C1 segment of cervical spinal cord (tissue), 14 donors: Measurements from ENCODE around the gene BPHL.
"Not testable (repeated sequence)": the region's sequence is repeated elsewhere in the genome, so short reads cannot be mapped to it uniquely, and the experiment has no call there.

Experiments
- DNase-seq, 14 donors: peaks; one replicate each; lab custom pipeline; 2025; lab: John Stamatoyannopoulos, UW

Gene BPHL

GRCh38 chr6:3122823-3123182 is 4.3 kb downstream of the BPHL start:
- no peak for DNase-seq

DNA sequence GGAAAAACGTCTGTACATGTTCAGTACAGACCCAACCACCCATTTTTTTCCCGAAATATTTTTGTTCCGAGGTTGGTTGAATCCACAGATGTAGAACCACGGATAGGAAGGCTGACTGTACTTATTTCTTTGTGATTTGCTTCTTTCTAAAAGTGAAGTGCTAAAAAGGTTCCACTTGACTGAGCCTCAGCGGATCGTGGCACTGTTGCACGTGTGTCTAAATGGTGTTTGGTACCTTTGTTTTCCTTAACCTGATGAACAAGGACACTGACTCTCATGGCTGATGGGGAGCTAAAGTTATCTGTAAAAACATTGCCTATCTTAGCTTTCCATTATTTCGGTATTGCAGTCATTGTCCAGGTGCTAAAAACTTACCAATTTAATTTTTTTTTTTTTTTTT is 6.2 kb downstream of the BPHL start:
- no peak for DNase-seq

DNA sequence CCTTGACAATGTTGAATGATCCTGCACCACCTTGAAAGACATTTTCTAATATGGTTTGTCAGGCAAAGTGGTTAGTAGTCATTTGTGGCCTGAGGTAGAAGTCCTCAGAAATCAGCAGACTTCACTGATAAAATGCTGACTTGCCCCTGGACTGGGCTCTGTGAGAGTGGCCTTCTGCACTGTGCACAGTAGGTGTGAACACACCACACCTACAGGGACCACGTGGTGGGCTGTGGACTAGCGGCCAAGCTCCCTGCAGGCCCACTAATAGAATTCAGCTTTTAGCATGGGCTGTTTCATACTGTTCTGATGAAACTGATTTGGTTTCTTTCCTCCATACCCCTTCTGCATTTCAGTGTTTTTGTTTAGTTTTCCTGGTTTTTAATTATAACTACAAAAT is 7.3 kb downstream of the BPHL start:
- DNase-seq, result peak in 1 of 14 donors; percentile 1

GRCh38 chr6:3128356-3129108 is 10.0 kb downstream of the BPHL start:
- no peak for DNase-seq

GRCh38 chr6:3131695-3132094 is 13.2 kb downstream of the BPHL start:
- no peak for DNase-seq

- DNase-seq, result no peak
These were observed 15.0 kb downstream of the BPHL start for GRCh38 chr6:3133515-3133914.

- no peak for DNase-seq
These were observed 17.3 kb downstream of the BPHL start for GRCh38 chr6:3135668-3136291.

- no peak for DNase-seq
These were observed 17.9 kb downstream of the BPHL start for GRCh38 chr6:3136292-3137011.

GRCh38 chr6:3137057-3137777 is 18.7 kb downstream of the BPHL start:
- DNase-seq, result no peak

- DNase-seq, result not testable (repeated sequence)
These were observed 19.4 kb downstream of the BPHL start for GRCh38 chr6:3137873-3138272.

DNA sequence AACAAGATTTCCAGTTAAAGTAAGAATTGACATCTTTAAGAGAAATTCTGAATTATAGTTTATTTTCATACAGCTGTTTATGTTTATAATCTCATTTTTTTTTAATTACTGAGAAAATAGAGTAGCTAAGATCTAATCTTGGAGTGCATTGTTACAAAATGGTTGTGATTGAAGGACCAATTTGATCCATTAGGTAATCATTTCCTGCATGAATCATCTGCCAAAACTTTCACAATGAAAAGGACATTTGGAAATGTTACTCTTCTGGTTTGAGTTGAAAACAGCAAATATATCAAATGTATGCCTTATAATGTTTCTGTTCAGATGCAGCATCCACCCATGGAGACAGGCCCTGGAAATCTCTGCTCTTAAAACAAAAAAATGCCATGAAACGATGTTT is 19.8 kb downstream of the BPHL start:
- no peak for DNase-seq

GRCh38 chr6:3139090-3139903 is 20.8 kb downstream of the BPHL start:
- DNase-seq, result peak in 6 of 14 donors; percentile 19 to 75 (median 30)

- DNase-seq, result no peak
These were observed 21.7 kb downstream of the BPHL start for GRCh38 chr6:3140201-3140600.

GRCh38 chr6:3142536-3142935 is 24.0 kb downstream of the BPHL start:
- no peak for DNase-seq

DNA sequence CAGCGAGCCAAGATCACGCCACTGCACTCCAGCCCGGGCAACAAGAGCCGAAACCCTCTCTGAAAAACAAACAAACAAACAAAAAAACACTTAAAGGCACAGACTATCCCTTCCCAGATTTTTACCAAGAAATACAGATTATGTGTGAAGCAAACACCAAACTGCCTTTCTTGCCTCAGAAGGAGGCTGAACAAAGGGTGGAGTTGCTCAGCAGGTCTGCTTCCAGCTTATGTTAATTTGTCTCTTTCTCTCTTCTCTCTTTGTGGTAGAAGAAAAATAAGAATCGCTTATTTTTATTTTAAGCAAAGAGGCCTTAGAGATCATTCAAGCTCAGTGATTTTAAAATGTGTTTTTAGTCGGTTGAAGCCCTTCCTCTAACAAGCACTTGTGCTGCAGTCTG is 24.6 kb downstream of the BPHL start:
- no peak for DNase-seq

GRCh38 chr6:3144571-3144970 is 26.1 kb downstream of the BPHL start:
- DNase-seq, result no peak

- no peak for DNase-seq
These were observed 29.6 kb downstream of the BPHL start for GRCh38 chr6:3147914-3148757.

- peak in 1 of 14 donors; percentile 8 for DNase-seq
These were observed 33.2 kb downstream of the BPHL start for GRCh38 chr6:3151691-3152090.

DNA sequence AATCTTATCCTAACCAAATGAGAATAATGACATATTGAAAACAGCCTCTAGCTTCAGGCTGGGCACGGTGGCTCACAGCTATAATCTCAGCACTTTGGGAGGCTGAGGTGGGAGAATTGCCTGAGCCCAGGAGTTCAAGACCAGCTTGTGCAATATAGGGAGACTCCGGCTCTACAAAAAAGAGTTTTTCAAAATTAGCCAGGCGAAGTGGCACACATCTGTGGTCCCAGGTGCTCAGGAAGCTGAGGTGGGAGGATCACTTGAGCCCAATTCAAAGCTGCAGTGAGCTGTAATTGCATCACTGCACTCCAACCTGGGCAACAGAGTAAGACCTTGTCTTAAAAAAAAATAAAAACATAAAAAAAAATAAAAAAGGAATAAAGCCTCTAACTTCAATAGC is 34.2 kb downstream of the BPHL start:
- DNase-seq, result no peak

GRCh38 chr6:3155416-3155815 is 36.9 kb downstream of the BPHL start:
- peak in 1 of 14 donors; percentile 81 for DNase-seq
